K562 (cell line): Measurements from ENCODE around the gene IBA57. TPM values are rescaled to one million over a fixed set of nuclear protein-coding genes. Genes with fewer than 3 reads are reported as not detected.

Experiments
- ATAC-seq: fragments of 200-7000 bp; cut with Tn5 transposase; 3 replicates; pipeline ENCODE4 v1.9.1; 2020; ENCODE audit warnings: moderate library complexity
- BruUV-seq: library from RNA; stranded (reverse); fragments of 400-500 nt; replicated peaks from 2 replicates; lab custom pipeline; 2021; lab: Mats Ljungman, UMichigan
- CTCF ChIA-PET: fragments of 300-600 bp; formaldehyde crosslinking; extraction: SDS; loops from one replicate; lab custom pipeline; 2021; ENCODE audit warnings: low intra/inter-chr PET ratio; lab: Yijun Ruan, JAX
- POLR2A ChIA-PET: fragments of 300-600, 350-650 bp; sonication (Branson Sonifier 250); formaldehyde crosslinking; extraction: SDS; loops from one replicate; lab custom pipeline; 2021; ENCODE audit warnings: antibody characterized with exemption, inconsistent platforms; lab: Yijun Ruan, JAX
- DNase-seq, 4 experiments: peaks; one replicate each; pipeline versions ENCODE4 v3.0.0 to v3.0.0-alpha.2; 2011 to 2018; ENCODE audit warnings: low spot score in 3 of 4, mixed read lengths in 3 of 4; ENCODE audit errors: extremely low read depth in 1 of 4
- FAIRE-seq: peaks from 2 replicates; lab custom pipeline; 2011; peaks lifted over from hg19 to GRCh38; lab: Jason Lieb, UNC
- H2AFZ ChIP-seq: 2 replicates; pipeline ENCODE4 v1.6.0; 2011; ENCODE audit warnings: low read depth, low read length, control low read depth, inconsistent platforms
- H3K27ac ChIP-seq: fragments of 200-600 bp; 3 replicates; pipeline ENCODE4 v1.8.0; 2011; ENCODE audit warnings: low read depth, mild to moderate bottlenecking, control low read depth, inconsistent platforms, low read length, moderate library complexity, mixed read lengths; ENCODE audit errors: extremely low read depth
- H3K27me3 ChIP-seq, 2 experiments: fragments of 300-600 bp in 1 of 2; 2 replicates in 1 of 2; 3 replicates in 1 of 2; pipeline versions ENCODE4 v1.6.0 to v1.8.0; 2011; ENCODE audit warnings: inconsistent platforms in 2 of 2, low read length in 2 of 2, mild to moderate bottlenecking in 1 of 2, mixed read lengths in 1 of 2, moderate library complexity in 1 of 2; ENCODE audit not compliant: control insufficient read depth in 2 of 2, insufficient read depth in 2 of 2
- H3K36me3 ChIP-seq: fragments of 300-600 bp; 3 replicates; pipeline ENCODE4 v1.8.0; 2011; ENCODE audit warnings: mild to moderate bottlenecking, low read length, inconsistent platforms; ENCODE audit not compliant: control insufficient read depth, insufficient read depth
- H3K4me1 ChIP-seq, 2 experiments: fragments of 200-600 bp in 1 of 2; replicated peaks in 1 of 2; 2 replicates in 1 of 2; 3 replicates in 1 of 2; pipeline versions ENCODE4 v1.5.1 to v1.8.0; 2011; ENCODE audit warnings: inconsistent platforms in 2 of 2, low read length in 2 of 2, mild to moderate bottlenecking in 1 of 2, mixed read lengths in 1 of 2, moderate library complexity in 1 of 2; ENCODE audit not compliant: control insufficient read depth in 2 of 2, insufficient read depth in 2 of 2
- H3K4me2 ChIP-seq: 2 replicates; pipeline ENCODE4 v1.6.1; 2011; ENCODE audit warnings: low read length, control low read depth, inconsistent platforms, mixed read lengths; ENCODE audit not compliant: insufficient read depth
- H3K4me3 ChIP-seq: fragments of 200-600 bp; sonication (generic), shearing (Covaris generic); 2 replicates; pipeline ENCODE4 v1.5.1; 2016; ENCODE audit warnings: control low read depth, inconsistent platforms
- H3K79me2 ChIP-seq: fragments of 200-600 bp; 3 replicates; pipeline ENCODE4 v1.8.0; 2011; ENCODE audit warnings: low read length, inconsistent platforms; ENCODE audit not compliant: control insufficient read depth, insufficient read depth
- H3K9ac ChIP-seq, 2 experiments: 2 replicates each; pipeline versions ENCODE4 v1.6.0 to v1.6.1; 2011; ENCODE audit warnings: low read depth in 2 of 2, low read length in 2 of 2, control low read depth in 1 of 2, inconsistent platforms in 1 of 2, mild to moderate bottlenecking in 1 of 2, mixed read lengths in 1 of 2; ENCODE audit not compliant: insufficient read depth in 1 of 2
- H3K9me1 ChIP-seq: one replicate; pipeline ENCODE4 v1.6.0; 2011; ENCODE audit warnings: inconsistent platforms, mild to moderate bottlenecking, low read length, moderate library complexity; ENCODE audit not compliant: control insufficient read depth, insufficient read depth
- H3K9me3 ChIP-seq: replicated peaks from 2 replicates; pipeline ENCODE4 v1.5.1; 2011; ENCODE audit warnings: low read depth, low read length, inconsistent platforms; ENCODE audit not compliant: control insufficient read depth, insufficient read depth
- H4K20me1 ChIP-seq: replicated peaks from 2 replicates; pipeline ENCODE4 v1.6.1; 2011; ENCODE audit warnings: low read length, inconsistent platforms, mixed read lengths; ENCODE audit not compliant: control insufficient read depth, insufficient read depth
- FOXA1 ChIP-seq: fragments of 450-650 bp; IDR thresholded peaks from 2 replicates; pipeline ENCODE4 v1.6.1; 2016; ENCODE audit warnings: mild to moderate bottlenecking, borderline replicate concordance
- IRF1 ChIP-seq: sonication (generic); formaldehyde crosslinking; IDR thresholded peaks from 2 replicates; pipeline ENCODE4 v1.8.0; 2022; ENCODE audit warnings: missing genetic modification reagents, mild to moderate bottlenecking, borderline replicate concordance
- MTF1 ChIP-seq: fragments of 250-450 bp; sonication (Bioruptor Pico); IDR thresholded peaks from 2 replicates; pipeline ENCODE4 v1.9.0; 2021; ENCODE audit warnings: moderate library complexity, mild to moderate bottlenecking, inconsistent platforms, borderline replicate concordance
- POLR2G ChIP-seq: fragments of 200-400 bp; formaldehyde crosslinking; IDR thresholded peaks from 2 replicates; pipeline ENCODE4 v1.6.1; 2017; ENCODE audit warnings: low read depth, mild to moderate bottlenecking, antibody characterized with exemption, low read length, moderate library complexity
- WGBS: fragments of 100-300 bp; shearing (Covaris generic); methylation state at CpG from one replicate; pipeline ENCODE4 v1.1.6; 2016; ENCODE audit warnings: low coverage, mixed read lengths; ENCODE audit not compliant: insufficient coverage; ENCODE audit errors: missing lambda C conversion rate; 5-methylcytosine and 5-hydroxymethylcytosine counted together
- in situ Hi-C: fragments of 300-500 bp; cut with MboI; formaldehyde crosslinking; loops from 4 replicates; pipeline ENCODE4 v1.15.0; 2018; ENCODE audit warnings: inconsistent platforms, mixed read lengths
- intact Hi-C: fragments of 100-400 bp; cut with micrococcal nuclease; formaldehyde crosslinking; loops from 2 replicates; pipeline ENCODE4 v1.14.2; 2022
- polyA plus RNA-seq, 8 experiments: library from polyadenylated mRNA; depleted of rRNA in 4 of 8; stranded (reverse) in 5 of 8; unstranded in 3 of 8; fragments of >200 nt; fragmentation: Nextera tagmentation in 2 of 8; fragmentation: Illumina TruSeq in 1 of 8; extraction: Ambion mirVana in 2 of 8; extraction: Trizol in 1 of 8; gene quantifications; 2 replicates each; pipeline versions ENCODE4 v1.2.1 to v1.2.3, GENCODE V29; 2011 to 2014; ENCODE audit warnings: inconsistent platforms in 1 of 8, missing spikeins in 1 of 8
- total RNA-seq, 7 experiments: library from RNA; depleted of rRNA in 6 of 7; stranded (reverse); fragments of >200 nt in 6 of 7; fragmentation: Illumina TruSeq in 2 of 7; extraction: Trizol in 2 of 7; gene quantifications; 2 replicates each; pipeline versions ENCODE4 v1.2.1 to v1.2.3, GENCODE V29; 2011 to 2021; ENCODE audit warnings: low replicate concordance in 1 of 7

Gene IBA57
- total and polyA plus RNA-seq, 9 of the 15 experiments (the other 6 are each of a cell fraction or from before 2014, with no cell fraction given), result 0.77 to 15.5 (median 2.7) TPM

DNA sequence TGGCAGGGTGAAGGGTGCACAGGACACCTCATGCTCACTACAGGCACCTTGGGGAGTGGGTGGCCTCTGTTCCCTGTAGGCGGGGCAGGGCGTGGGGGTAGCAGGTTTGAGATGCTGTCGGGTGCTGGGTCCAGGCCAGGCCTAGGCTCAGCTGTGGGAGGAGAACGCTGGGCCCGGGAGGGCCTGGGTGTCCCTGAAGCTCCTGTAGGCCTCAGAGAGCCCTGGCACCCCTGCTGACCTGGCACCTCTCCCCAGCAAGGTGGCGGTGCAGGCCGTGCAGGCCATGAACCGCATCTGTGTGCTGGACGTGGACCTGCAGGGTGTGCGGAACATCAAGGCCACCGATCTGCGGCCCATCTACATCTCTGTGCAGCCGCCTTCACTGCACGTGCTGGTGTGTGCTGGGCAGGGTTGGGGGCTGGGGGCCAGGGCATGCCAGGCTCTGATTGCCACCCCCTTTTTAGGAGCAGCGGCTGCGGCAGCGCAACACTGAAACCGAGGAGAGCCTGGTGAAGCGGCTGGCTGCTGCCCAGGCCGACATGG lies 18.4 kb upstream of the IBA57 start:
- H3K9ac ChIP-seq, result peak overlapping the region in 1 of 2 experiments; percentile 86; a peak in 2 of 4 replicates
- in situ Hi-C loops, result no loop called here
- no peaks in the 10 kb centered on the region for H3K27me3 ChIP-seq
- no peak for DNase-seq
- H3K4me3 ChIP-seq, result no peak overlapping the region
- no TSS peak for BruUV-seq
- H3K36me3 ChIP-seq, result peaks cover 54% of the 10 kb centered on the region; the same call in 2 of the 3 replicates
- H4K20me1 ChIP-seq, result peaks cover 51% of the 10 kb centered on the region
- intact Hi-C loops, result no loop called here
- ATAC-seq, result no peak
- H3K27ac ChIP-seq, result no peak overlapping the region
- ChIA-PET CTCF (no interaction called here), POLR2A (interaction anchor here (6.0 kb wide), 1 partner anchor 19 kb away, joined by 47 read pairs; the partner anchor contains the start of gene IBA57)
- WGBS, result over 99% methylated on average over 20 of the region's 20 CpGs
- H3K79me2 ChIP-seq, result peaks cover 75% of the 10 kb centered on the region
- no peak overlapping the region for H2AFZ ChIP-seq
- H3K4me2 ChIP-seq, result no peak overlapping the region
- TF ChIP-seq POLR2G (0 out of 2 replicates have a peak, but pooled peaks have one; percentile 38), IRF1 (CRISPR knock-in tag) (no peak), MTF1 (no peak), FOXA1 (no peak)
- H3K9me3 ChIP-seq, result no peaks in the 10 kb centered on the region
- H3K9me1 ChIP-seq, result peaks cover 24% of the 10 kb centered on the region
- FAIRE-seq, result no peak
- H3K4me1 ChIP-seq, result peaks cover 57 to 99% of the 10 kb centered on the region in 2 experiments
